ENCODE measurements around the gene SPRYD7.
"Not testable (repeated sequence)": the region's sequence is repeated elsewhere in the genome, so short reads cannot be mapped to it uniquely, and the experiment has no call there.

The SPRYD7 gene

GRCh38 chr13:49922301-49922700, 13.8 kb downstream of the SPRYD7 start:
- no peak for DNase-seq
- no peak overlapping the region for H3K4me3 ChIP-seq (ENCODE audit: control insufficient read depth in 1 of 7, extremely low read depth in 1 of 7, insufficient read depth in 4 of 7, low read depth in 2 of 7, low read length in 6 of 7)
- POLR2A ChIA-PET = no interaction called here
- H3K27me3 ChIP-seq (replicated peaks in 2 of 5; ENCODE audit: control insufficient read depth in 4 of 5, insufficient read depth in 5 of 5, low read length in 4 of 5) = no peaks in the 10 kb centered on the region
- no peak overlapping the region for H3K27ac ChIP-seq (ENCODE audit: insufficient read depth in 1 of 2, low read depth in 1 of 2, low read length in 2 of 2, poor library complexity in 1 of 2, severe bottlenecking in 2 of 2)
- H3K9me3 ChIP-seq (ENCODE audit: control extremely low read depth in 1 of 5, control insufficient read depth in 4 of 5, insufficient read depth in 2 of 5, low read depth in 1 of 5, low read length in 4 of 5) = no peaks in the 10 kb centered on the region
- peaks cover 10 to 42% (median 15%) of the 10 kb centered on the region in 4 experiments for H3K36me3 ChIP-seq (ENCODE audit: control insufficient read depth in 4 of 4, insufficient read depth in 4 of 4, low read length in 3 of 4)
- CTCF ChIA-PET = interaction anchor here (1.2 to 1.5 kb wide), 3 partner anchors 13 to 253 kb away, joined by 3 to 8 read pairs (median 4); partner anchors contain the start of gene SPRYD7
- H3K4me1 ChIP-seq (ENCODE audit: control extremely low read depth in 1 of 4, control insufficient read depth in 4 of 4, insufficient read depth in 4 of 4, low read length in 3 of 4) = peaks cover 0 to 3% (median 1%) of the 10 kb centered on the region in 4 experiments

- POLR2A ChIA-PET; H3K9me3 ChIP-seq (ENCODE audit: control extremely low read depth in 1 of 5, control insufficient read depth in 4 of 5, insufficient read depth in 2 of 5, low read depth in 1 of 5, low read length in 4 of 5); H3K27me3 ChIP-seq (replicated peaks in 2 of 5; ENCODE audit: control insufficient read depth in 4 of 5, insufficient read depth in 5 of 5, low read length in 4 of 5); H3K4me3 ChIP-seq (ENCODE audit: control insufficient read depth in 1 of 7, extremely low read depth in 1 of 7, insufficient read depth in 4 of 7, low read depth in 2 of 7, low read length in 6 of 7); H3K27ac ChIP-seq (ENCODE audit: insufficient read depth in 1 of 2, low read depth in 1 of 2, low read length in 2 of 2, poor library complexity in 1 of 2, severe bottlenecking in 2 of 2); H3K4me1 ChIP-seq (ENCODE audit: control extremely low read depth in 1 of 4, control insufficient read depth in 4 of 4, insufficient read depth in 4 of 4, low read length in 3 of 4); DNase-seq: not testable (repeated sequence)
- peaks cover 10 to 44% (median 23%) of the 10 kb centered on the region in 4 experiments for H3K36me3 ChIP-seq (ENCODE audit: control insufficient read depth in 4 of 4, insufficient read depth in 4 of 4, low read length in 3 of 4)
- CTCF ChIA-PET = interaction anchor here (0.9 to 1.1 kb wide), 2 partner anchors 11 to 26 kb away, joined by 3 to 5 read pairs; no protein-coding TSS in a partner anchor
- no CpG with 5 or more reads among the region's 4 CpGs for WGBS (ENCODE audit: insufficient coverage)
Observed at GRCh38 chr13:49920969-49921368, 15.2 kb downstream of the SPRYD7 start.

- POLR2A ChIA-PET = not testable (repeated sequence)
Observed at GRCh38 chr13:49918106-49918505, 18.0 kb downstream of the SPRYD7 start.

GRCh38 chr13:49914947-49915346, 21.2 kb downstream of the SPRYD7 start:
- ChIA-PET POLR2A (no interaction called here), CTCF (interaction anchor here (0.9 kb wide), 1 partner anchor 66 kb away, joined by 3 read pairs; no protein-coding TSS in a partner anchor)
- WGBS (ENCODE audit: insufficient coverage) = no CpG with 5 or more reads among the region's 1 CpG
- H3K4me3 ChIP-seq (ENCODE audit: control insufficient read depth in 1 of 7, extremely low read depth in 1 of 7, insufficient read depth in 4 of 7, low read depth in 2 of 7, low read length in 6 of 7) = no peak overlapping the region
- no peaks in the 10 kb centered on the region for H3K9me3 ChIP-seq (ENCODE audit: control extremely low read depth in 1 of 5, control insufficient read depth in 4 of 5, insufficient read depth in 2 of 5, low read depth in 1 of 5, low read length in 4 of 5)
- no peaks in the 10 kb centered on the region for H3K27me3 ChIP-seq (replicated peaks in 2 of 5; ENCODE audit: control insufficient read depth in 4 of 5, insufficient read depth in 5 of 5, low read length in 4 of 5)
- H3K36me3 ChIP-seq (ENCODE audit: control insufficient read depth in 4 of 4, insufficient read depth in 4 of 4, low read length in 3 of 4) = peaks cover 5 to 28% (median 13%) of the 10 kb centered on the region in 4 experiments
- no peak overlapping the region for H3K27ac ChIP-seq (ENCODE audit: insufficient read depth in 1 of 2, low read depth in 1 of 2, low read length in 2 of 2, poor library complexity in 1 of 2, severe bottlenecking in 2 of 2)
- no peak for DNase-seq
- no peaks in the 10 kb centered on the region for H3K4me1 ChIP-seq (ENCODE audit: control extremely low read depth in 1 of 4, control insufficient read depth in 4 of 4, insufficient read depth in 4 of 4, low read length in 3 of 4)

More at GRCh38 chr13:49918106-49918505, 18.0 kb downstream of the SPRYD7 start:
- H3K4me1 ChIP-seq (ENCODE audit: control extremely low read depth in 1 of 4, control insufficient read depth in 4 of 4, insufficient read depth in 4 of 4, low read length in 3 of 4); H3K27ac ChIP-seq (ENCODE audit: insufficient read depth in 1 of 2, low read depth in 1 of 2, low read length in 2 of 2, poor library complexity in 1 of 2, severe bottlenecking in 2 of 2); H3K9me3 ChIP-seq (ENCODE audit: control extremely low read depth in 1 of 5, control insufficient read depth in 4 of 5, insufficient read depth in 2 of 5, low read depth in 1 of 5, low read length in 4 of 5); CTCF ChIA-PET; H3K4me3 ChIP-seq (ENCODE audit: control insufficient read depth in 1 of 7, extremely low read depth in 1 of 7, insufficient read depth in 4 of 7, low read depth in 2 of 7, low read length in 6 of 7); DNase-seq; H3K27me3 ChIP-seq (replicated peaks in 2 of 5; ENCODE audit: control insufficient read depth in 4 of 5, insufficient read depth in 5 of 5, low read length in 4 of 5): not testable (repeated sequence)
- WGBS (ENCODE audit: insufficient coverage) = 100% methylated on average over 4 of the region's 8 CpGs
- peaks cover 11 to 39% (median 21%) of the 10 kb centered on the region in 4 experiments for H3K36me3 ChIP-seq (ENCODE audit: control insufficient read depth in 4 of 4, insufficient read depth in 4 of 4, low read length in 3 of 4)

GRCh38 chr13:49908637-49909036, 27.5 kb downstream of the SPRYD7 start:
- H3K27me3 ChIP-seq (replicated peaks in 2 of 5; ENCODE audit: control insufficient read depth in 4 of 5, insufficient read depth in 5 of 5, low read length in 4 of 5) = no peaks in the 10 kb centered on the region
- H3K4me3 ChIP-seq (ENCODE audit: control insufficient read depth in 1 of 7, extremely low read depth in 1 of 7, insufficient read depth in 4 of 7, low read depth in 2 of 7, low read length in 6 of 7) = no peak overlapping the region
- DNase-seq = no peak
- ChIA-PET CTCF (interaction anchor here (1.2 to 2.4 kb wide), 5 partner anchors 13 to 219 kb away, joined by 3 to 8 read pairs (median 4); partner anchors contain the start of gene SPRYD7), POLR2A (interaction anchor here (0.6 kb wide), 1 partner anchor 11 kb away, joined by 4 read pairs; no protein-coding TSS in a partner anchor)
- no peaks in the 10 kb centered on the region for H3K9me3 ChIP-seq (ENCODE audit: control extremely low read depth in 1 of 5, control insufficient read depth in 4 of 5, insufficient read depth in 2 of 5, low read depth in 1 of 5, low read length in 4 of 5)
- peaks cover 0 to 3% (median under 1%) of the 10 kb centered on the region in 4 experiments for H3K36me3 ChIP-seq (ENCODE audit: control insufficient read depth in 4 of 4, insufficient read depth in 4 of 4, low read length in 3 of 4)
- WGBS (ENCODE audit: insufficient coverage) = no CpG with 5 or more reads among the region's 5 CpGs
- no peaks in the 10 kb centered on the region for H3K4me1 ChIP-seq (ENCODE audit: control extremely low read depth in 1 of 4, control insufficient read depth in 4 of 4, insufficient read depth in 4 of 4, low read length in 3 of 4)
- H3K27ac ChIP-seq (ENCODE audit: insufficient read depth in 1 of 2, low read depth in 1 of 2, low read length in 2 of 2, poor library complexity in 1 of 2, severe bottlenecking in 2 of 2) = no peak overlapping the region

- Histone ChIP-seq H3K9me3 (ENCODE audit: control extremely low read depth in 1 of 5, control insufficient read depth in 4 of 5, insufficient read depth in 2 of 5, low read depth in 1 of 5, low read length in 4 of 5) (no peaks in the 10 kb centered on the region), H3K4me3 (ENCODE audit: control insufficient read depth in 1 of 7, extremely low read depth in 1 of 7, insufficient read depth in 4 of 7, low read depth in 2 of 7, low read length in 6 of 7) (no peak overlapping the region), H3K36me3 (ENCODE audit: control insufficient read depth in 4 of 4, insufficient read depth in 4 of 4, low read length in 3 of 4) (no peaks in the 10 kb centered on the region), H3K27ac (ENCODE audit: insufficient read depth in 1 of 2, low read depth in 1 of 2, low read length in 2 of 2, poor library complexity in 1 of 2, severe bottlenecking in 2 of 2) (no peak overlapping the region), H3K4me1 (ENCODE audit: control extremely low read depth in 1 of 4, control insufficient read depth in 4 of 4, insufficient read depth in 4 of 4, low read length in 3 of 4) (no peaks in the 10 kb centered on the region), H3K27me3 (replicated peaks in 2 of 5; ENCODE audit: control insufficient read depth in 4 of 5, insufficient read depth in 5 of 5, low read length in 4 of 5) (no peaks in the 10 kb centered on the region)
- CTCF ChIA-PET = interaction anchor here (1.9 kb wide), 1 partner anchor 32 kb away, joined by 5 read pairs; the partner anchor contains the start of gene SPRYD7
- WGBS (ENCODE audit: insufficient coverage) = 100% methylated on average over 5 of the region's 5 CpGs
- DNase-seq = no peak
- POLR2A ChIA-PET = no interaction called here
Observed at GRCh38 chr13:49904729-49905456, 31.2 kb downstream of the SPRYD7 start.

- CTCF ChIA-PET = no interaction called here
- H3K4me3 ChIP-seq (ENCODE audit: control insufficient read depth in 1 of 7, extremely low read depth in 1 of 7, insufficient read depth in 4 of 7, low read depth in 2 of 7, low read length in 6 of 7) = no peak overlapping the region
- H3K9me3 ChIP-seq (ENCODE audit: control extremely low read depth in 1 of 5, control insufficient read depth in 4 of 5, insufficient read depth in 2 of 5, low read depth in 1 of 5, low read length in 4 of 5) = peaks cover 0 to under 1% (median 0%) of the 10 kb centered on the region in 5 experiments
- no peak for DNase-seq
- no peaks in the 10 kb centered on the region for H3K4me1 ChIP-seq (ENCODE audit: control extremely low read depth in 1 of 4, control insufficient read depth in 4 of 4, insufficient read depth in 4 of 4, low read length in 3 of 4)
- H3K36me3 ChIP-seq (ENCODE audit: control insufficient read depth in 4 of 4, insufficient read depth in 4 of 4, low read length in 3 of 4) = no peaks in the 10 kb centered on the region
- POLR2A ChIA-PET = no interaction called here
- H3K27me3 ChIP-seq (replicated peaks in 2 of 5; ENCODE audit: control insufficient read depth in 4 of 5, insufficient read depth in 5 of 5, low read length in 4 of 5) = no peaks in the 10 kb centered on the region
- H3K27ac ChIP-seq (ENCODE audit: insufficient read depth in 1 of 2, low read depth in 1 of 2, low read length in 2 of 2, poor library complexity in 1 of 2, severe bottlenecking in 2 of 2) = no peak overlapping the region
- 100% methylated on average over 1 of the region's 8 CpGs for WGBS (ENCODE audit: insufficient coverage)
Observed at GRCh38 chr13:49898792-49899191, 37.3 kb downstream of the SPRYD7 start.
